ENCODE data around the gene CHCHD3.

- TF ChIP-seq CTCF (conservative IDR thresholded peaks at IDR 0.05; ENCODE audit: low read length) (no peak), EZH2phosphoT487 (IDR thresholded peaks at IDR 0.05; ENCODE audit: borderline replicate concordance) (no peak)
These were observed 244.4 kb downstream of the CHCHD3 start for GRCh38 chr7:132837529-132837928.
